H9 (cell line): ENCODE data around the gene TPP2. TPM values are rescaled to one million over a fixed set of nuclear protein-coding genes. Genes with fewer than 3 reads are reported as not detected.
A peak's percentile ranks its signal among the peaks of the same experiment; 100 is the strongest.

Experiments
- DNase-seq: peaks from one replicate; pipeline ENCODE4 v3.0.0-alpha.2; 2017
- H2AFZ ChIP-seq: one replicate; pipeline ENCODE4 v1.6.1; 2013; ENCODE audit warnings: mild to moderate bottlenecking, low read length, control low read depth, moderate library complexity
- H2AK5ac ChIP-seq: 2 replicates; pipeline ENCODE4 v1.6.1; 2013; ENCODE audit warnings: low read length, control low read depth, mixed read lengths; ENCODE audit not compliant: insufficient read length
- H2BK120ac ChIP-seq: one replicate; pipeline ENCODE4 v1.6.1; 2013; ENCODE audit warnings: low read depth, mild to moderate bottlenecking, low read length, control low read depth, inconsistent platforms; ENCODE audit not compliant: poor library complexity, severe bottlenecking
- H2BK12ac ChIP-seq: 2 replicates; pipeline ENCODE4 v1.6.1; 2013; ENCODE audit warnings: low read length, control low read depth, mixed read lengths, low read depth; ENCODE audit not compliant: insufficient read length
- H2BK15ac ChIP-seq: 2 replicates; pipeline ENCODE4 v1.6.1; 2013; ENCODE audit warnings: low read depth, low read length, control low read depth
- H2BK20ac ChIP-seq: one replicate; pipeline ENCODE4 v1.6.1; 2013; ENCODE audit warnings: low read depth, mild to moderate bottlenecking, low read length, control low read depth, inconsistent platforms; ENCODE audit not compliant: poor library complexity, severe bottlenecking
- H2BK5ac ChIP-seq: 2 replicates; pipeline ENCODE4 v1.6.1; 2013; ENCODE audit warnings: low read length, control low read depth, mixed read lengths; ENCODE audit not compliant: insufficient read length
- H3K14ac ChIP-seq: 2 replicates; pipeline ENCODE4 v1.6.1; 2013; ENCODE audit warnings: low read length, control low read depth; ENCODE audit not compliant: insufficient read depth
- H3K18ac ChIP-seq: 2 replicates; pipeline ENCODE4 v1.6.1; 2013; ENCODE audit warnings: low read depth, mild to moderate bottlenecking, mixed read lengths, low read length, control low read depth; ENCODE audit not compliant: insufficient read length
- H3K23ac ChIP-seq: 2 replicates; pipeline ENCODE4 v1.6.1; 2013; ENCODE audit warnings: low read length, control low read depth, mixed read lengths, low read depth; ENCODE audit not compliant: insufficient read length
- H3K23me2 ChIP-seq: 2 replicates; pipeline ENCODE4 v1.6.1; 2013; ENCODE audit warnings: low read depth, mild to moderate bottlenecking, mixed read lengths, low read length, control low read depth; ENCODE audit not compliant: insufficient read length, poor library complexity, severe bottlenecking
- H3K27ac ChIP-seq: 2 replicates; pipeline ENCODE4 v1.5.1; 2013; ENCODE audit warnings: low read length, control low read depth, mixed read lengths, low read depth; ENCODE audit not compliant: insufficient read length
- H3K27me3 ChIP-seq: 2 replicates; pipeline ENCODE4 v1.6.1; 2013; ENCODE audit warnings: low read length, control low read depth, inconsistent platforms; ENCODE audit not compliant: insufficient read depth
- H3K4ac ChIP-seq: 2 replicates; pipeline ENCODE4 v1.6.1; 2013; ENCODE audit warnings: low read depth, mild to moderate bottlenecking, control low read depth, inconsistent platforms, low read length, moderate library complexity
- H3K4me1 ChIP-seq: 2 replicates; pipeline ENCODE4 v1.6.1; 2013; ENCODE audit warnings: low read length, control low read depth, inconsistent platforms; ENCODE audit not compliant: insufficient read depth
- H3K4me2 ChIP-seq: 2 replicates; pipeline ENCODE4 v1.6.1; 2013; ENCODE audit warnings: low read length, control low read depth, mixed read lengths; ENCODE audit not compliant: insufficient read length, insufficient read depth
- H3K56ac ChIP-seq: 2 replicates; pipeline ENCODE4 v1.6.1; 2013; ENCODE audit warnings: low read depth, mild to moderate bottlenecking, mixed read lengths, low read length, control low read depth; ENCODE audit not compliant: insufficient read length
- H3K79me1 ChIP-seq: 2 replicates; pipeline ENCODE4 v1.6.1; 2013; ENCODE audit warnings: low read depth, mild to moderate bottlenecking, moderate library complexity, low read length, control low read depth, inconsistent platforms; ENCODE audit not compliant: insufficient read depth, poor library complexity, severe bottlenecking
- H3K79me2 ChIP-seq: 2 replicates; pipeline ENCODE4 v1.6.1; 2013; ENCODE audit warnings: low read length, control low read depth, inconsistent platforms; ENCODE audit not compliant: insufficient read depth
- H3K9ac ChIP-seq: 2 replicates; pipeline ENCODE4 v1.6.1; 2013; ENCODE audit warnings: low read length, control low read depth, mixed read lengths; ENCODE audit not compliant: insufficient read length; ENCODE audit errors: extremely low read depth
- H3K9me3 ChIP-seq: one replicate; pipeline ENCODE4 v1.6.1; 2013; ENCODE audit warnings: low read depth, low read length, inconsistent platforms; ENCODE audit not compliant: control insufficient read depth
- H3T11ph ChIP-seq: one replicate; pipeline ENCODE4 v1.6.1; 2013; ENCODE audit warnings: mild to moderate bottlenecking, low read length, control low read depth, inconsistent platforms
- H4K20me1 ChIP-seq: one replicate; pipeline ENCODE4 v1.6.1; 2013; ENCODE audit not compliant: control insufficient read depth, insufficient read length, insufficient read depth
- H4K5ac ChIP-seq: 2 replicates; pipeline ENCODE4 v1.6.1; 2013; ENCODE audit warnings: low read depth, mild to moderate bottlenecking, mixed read lengths, low read length, control low read depth; ENCODE audit not compliant: insufficient read length
- H4K8ac ChIP-seq: replicated peaks from 2 replicates; pipeline ENCODE4 v1.6.1; 2013; ENCODE audit warnings: low read length, control low read depth, mixed read lengths, low read depth; ENCODE audit not compliant: insufficient read length
- H4K91ac ChIP-seq: 2 replicates; pipeline ENCODE4 v1.6.1; 2013; ENCODE audit warnings: low read depth, mild to moderate bottlenecking, moderate library complexity, mixed read lengths, low read length, control low read depth; ENCODE audit not compliant: insufficient read length
- H3K27ac Mint-ChIP-seq, 3 experiments: 2 replicates in 2 of 3; 3 replicates in 1 of 3; pipeline ENCODE4 v1.8.0; 2020 to 2021; ENCODE audit warnings: mixed read lengths in 3 of 3, mild to moderate bottlenecking in 1 of 3, moderate library complexity in 1 of 3
- H3K27me3 Mint-ChIP-seq: 2 replicates; pipeline ENCODE4 v1.8.0; 2021; ENCODE audit warnings: low read depth, mild to moderate bottlenecking, moderate library complexity, mixed read lengths
- H3K36me3 Mint-ChIP-seq, 3 experiments: 2 replicates in 2 of 3; 3 replicates in 1 of 3; pipeline ENCODE4 v1.8.0; 2020 to 2021; ENCODE audit warnings: low read depth in 3 of 3, mixed read lengths in 3 of 3; ENCODE audit not compliant: insufficient read depth in 1 of 3
- H3K4me1 Mint-ChIP-seq, 2 experiments: 2 replicates each; pipeline ENCODE4 v1.8.0; 2020; ENCODE audit warnings: mixed read lengths in 2 of 2
- H3K4me3 Mint-ChIP-seq, 2 experiments: 2 replicates in 1 of 2; 3 replicates in 1 of 2; pipeline ENCODE4 v1.8.0; 2020 to 2021; ENCODE audit warnings: mild to moderate bottlenecking in 2 of 2, mixed read lengths in 2 of 2, moderate library complexity in 1 of 2
- H3K9me3 Mint-ChIP-seq, 2 experiments: 2 replicates in 1 of 2; 3 replicates in 1 of 2; pipeline ENCODE4 v1.8.0; 2020; ENCODE audit warnings: mild to moderate bottlenecking in 2 of 2, mixed read lengths in 2 of 2, moderate library complexity in 1 of 2
- WGBS: extraction: QIAGEN DNeasy Blood & Tissue Kit; methylation state at CpG from one replicate; pipeline ENCODE4 v1.1.7; 2013; ENCODE audit warnings: missing lambda C conversion rate, low lambda C conversion rate, mixed read lengths; ENCODE audit not compliant: insufficient read length; ENCODE audit errors: extremely low coverage; 5-methylcytosine and 5-hydroxymethylcytosine counted together
- total RNA-seq: library from RNA; stranded (reverse); gene quantifications from 2 replicates; pipeline ENCODE4 v1.2.1, GENCODE V29; 2021
- TF ChIP-seq, protein P1 (sequence below): fragments of 200-600 bp; sonication (generic); conservative IDR thresholded peaks from 3 replicates; pipeline ENCODE4 v1.8.0; 2021; ENCODE audit warnings: antibody characterized with exemption, mild to moderate bottlenecking

TPP2 gene
- total RNA-seq, 1 experiment from 2014 or later, result 63.5 TPM

DNA sequence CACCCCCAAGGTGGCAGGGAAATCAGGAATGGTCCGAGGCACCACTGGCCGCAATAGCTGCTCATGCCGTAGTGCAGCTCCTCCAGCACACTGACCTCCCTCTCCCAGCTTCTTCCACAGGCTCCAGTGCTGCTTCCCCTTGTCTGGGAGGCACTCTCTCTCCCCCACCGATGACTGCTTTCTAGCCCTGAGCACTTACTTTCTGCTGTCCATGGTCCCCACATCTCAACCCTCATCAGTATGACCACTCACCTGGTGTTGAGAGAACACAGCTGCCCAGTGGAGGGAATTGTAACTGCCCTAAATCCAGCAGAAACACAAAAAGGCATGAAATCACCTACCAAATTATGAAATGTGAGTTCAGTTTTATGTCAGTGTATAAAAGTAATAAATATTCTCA lies 28.9 kb upstream of the TPP2 start:
- Histone ChIP-seq H3K27ac (no peak overlapping the region), H3K18ac (no peak overlapping the region), H3K9me3 (no peaks in the 10 kb centered on the region), H3K23ac (no peak overlapping the region), H3K4me2 (no peak overlapping the region), H3T11ph (no peak overlapping the region), H3K79me1 (no peaks in the 10 kb centered on the region), H2BK5ac (no peak overlapping the region), H3K4me1 (no peaks in the 10 kb centered on the region), H3K9ac (no peak overlapping the region), H3K56ac (no peak overlapping the region), H2AK5ac (no peak overlapping the region), H2BK120ac (no peak overlapping the region), H3K23me2 (no peaks in the 10 kb centered on the region), H4K20me1 (no peaks in the 10 kb centered on the region), H3K4ac (no peak overlapping the region), H2BK15ac (no peak overlapping the region), H2AFZ (no peak overlapping the region), H3K27me3 (no peaks in the 10 kb centered on the region), H3K14ac (no peak overlapping the region), H2BK20ac (no peak overlapping the region), H4K8ac (no peak overlapping the region), H2BK12ac (no peak overlapping the region), H4K91ac (no peak overlapping the region), H4K5ac (no peak overlapping the region), H3K79me2 (no peaks in the 10 kb centered on the region)
- no peaks in the 10 kb centered on the region; the same call in 1 of the 2 replicates for H3K27me3 Mint-ChIP-seq
- H3K9me3 Mint-ChIP-seq, result no peaks in the 10 kb centered on the region
- 0 out of 7 replicates have a peak overlapping the region, but pooled peaks of 1 of the 3 experiments have one; percentile 1 for H3K27ac Mint-ChIP-seq
- TF ChIP-seq, protein P1, sequence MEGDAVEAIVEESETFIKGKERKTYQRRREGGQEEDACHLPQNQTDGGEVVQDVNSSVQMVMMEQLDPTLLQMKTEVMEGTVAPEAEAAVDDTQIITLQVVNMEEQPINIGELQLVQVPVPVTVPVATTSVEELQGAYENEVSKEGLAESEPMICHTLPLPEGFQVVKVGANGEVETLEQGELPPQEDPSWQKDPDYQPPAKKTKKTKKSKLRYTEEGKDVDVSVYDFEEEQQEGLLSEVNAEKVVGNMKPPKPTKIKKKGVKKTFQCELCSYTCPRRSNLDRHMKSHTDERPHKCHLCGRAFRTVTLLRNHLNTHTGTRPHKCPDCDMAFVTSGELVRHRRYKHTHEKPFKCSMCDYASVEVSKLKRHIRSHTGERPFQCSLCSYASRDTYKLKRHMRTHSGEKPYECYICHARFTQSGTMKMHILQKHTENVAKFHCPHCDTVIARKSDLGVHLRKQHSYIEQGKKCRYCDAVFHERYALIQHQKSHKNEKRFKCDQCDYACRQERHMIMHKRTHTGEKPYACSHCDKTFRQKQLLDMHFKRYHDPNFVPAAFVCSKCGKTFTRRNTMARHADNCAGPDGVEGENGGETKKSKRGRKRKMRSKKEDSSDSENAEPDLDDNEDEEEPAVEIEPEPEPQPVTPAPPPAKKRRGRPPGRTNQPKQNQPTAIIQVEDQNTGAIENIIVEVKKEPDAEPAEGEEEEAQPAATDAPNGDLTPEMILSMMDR, result no peak
- WGBS, result no CpG with 5 or more reads among the region's 4 CpGs
- no peak overlapping the region for H3K4me3 Mint-ChIP-seq
- no peaks in the 10 kb centered on the region for H3K36me3 Mint-ChIP-seq
- peaks cover 3 to 7% of the 10 kb centered on the region in 2 experiments; a peak in 3 of 4 replicates for H3K4me1 Mint-ChIP-seq
- no peak for DNase-seq
